Lower lobe of right lung (tissue), 2 donors: Measurements from ENCODE around the gene SIGLEC8. TPM values are rescaled to one million over a fixed set of nuclear protein-coding genes. Genes with fewer than 3 reads are reported as not detected.
"Not testable (repeated sequence)": the region's sequence is repeated elsewhere in the genome, so short reads cannot be mapped to it uniquely, and the experiment has no call there.

Experiments used
- ATAC-seq, 2 donors: fragments of 200-7000 bp; cut with Tn5 transposase; one replicate each; pipeline ENCODE4 v1.9.1; 2020 to 2022; ENCODE audit warnings: mild to moderate bottlenecking in 2 of 2, moderate library complexity in 2 of 2
- DNase-seq: peaks from one replicate; pipeline ENCODE4 v3.0.0-alpha.2; 2020
- H3K27ac ChIP-seq: fragments of 200-600 bp; one replicate; pipeline ENCODE4 v1.8.0; 2022
- H3K27me3 ChIP-seq: fragments of 200-600 bp; one replicate; pipeline ENCODE4 v1.8.0; 2022; ENCODE audit warnings: low read depth
- H3K36me3 ChIP-seq: fragments of 200-600 bp; one replicate; pipeline ENCODE4 v1.8.0; 2022; ENCODE audit warnings: mild to moderate bottlenecking
- H3K4me1 ChIP-seq: fragments of 200-600 bp; one replicate; pipeline ENCODE4 v1.8.0; 2022
- H3K4me3 ChIP-seq: fragments of 200-600 bp; one replicate; pipeline ENCODE4 v1.8.0; 2022; ENCODE audit warnings: mild to moderate bottlenecking
- H3K9me3 ChIP-seq: fragments of 200-600 bp; one replicate; pipeline ENCODE4 v1.8.0; 2022
- CTCF ChIP-seq: fragments of 200-600 bp; IDR thresholded peaks from one replicate; pipeline ENCODE4 v1.8.0; 2022; ENCODE audit warnings: antibody characterized with exemption, mild to moderate bottlenecking
- intact Hi-C: fragments of 100-400 bp; cut with DNase I; formaldehyde crosslinking; loops from one replicate; pipeline ENCODE4 v1.11.0; 2022
- total RNA-seq: library from RNA; stranded (reverse); fragmentation: NEBNext Ultra II Directional; extraction: Animal tissue kit (Norgen Biotek cat#: 25700); gene quantifications from one replicate; pipeline ENCODE4 v1.2.1, GENCODE V29; 2021
- donor health status: DM: no; HTN: yes; CAD: no; lungs with severe emphysema.

The SIGLEC8 gene
- total RNA-seq, 1 donor from 2014 or later = 3.0 TPM

- DNase-seq = no peak
- intact Hi-C loops = no loop called here
- peak; percentile 30 to 33 for ATAC-seq
- no peaks in the 10 kb centered on the region for H3K4me1 ChIP-seq
- H3K4me3 ChIP-seq = no peak overlapping the region
- no peak for TF ChIP-seq CTCF
- H3K36me3 ChIP-seq = no peaks in the 10 kb centered on the region
- no peaks in the 10 kb centered on the region for H3K9me3 ChIP-seq
- H3K27me3 ChIP-seq = peaks cover 13% of the 10 kb centered on the region
- H3K27ac ChIP-seq = peak overlapping the region; percentile 46
These were observed 27.1 kb downstream of the SIGLEC8 start for GRCh38 chr19:51431124-51431523.

DNA sequence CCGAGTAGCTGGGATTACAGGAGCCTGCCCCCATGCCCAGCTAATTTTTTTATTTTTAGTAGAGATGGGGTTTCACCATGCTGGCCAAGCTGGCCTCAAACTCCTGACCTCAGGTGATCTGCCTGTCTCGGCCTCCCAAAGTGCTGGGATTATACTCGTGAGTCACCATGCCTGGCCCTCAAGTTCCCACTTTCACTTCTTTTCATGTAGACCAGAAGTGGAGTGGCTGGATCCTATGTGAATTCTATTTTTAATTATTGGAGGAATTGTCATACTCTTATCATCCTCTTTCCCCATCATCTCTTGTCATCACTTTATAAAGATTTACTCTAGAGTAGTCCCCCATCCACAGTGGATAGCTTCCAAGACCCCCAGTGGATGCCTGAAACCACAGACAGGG lies 28.0 kb downstream of the SIGLEC8 start:
- Histone ChIP-seq H3K36me3 (no peaks in the 10 kb centered on the region), H3K9me3 (no peaks in the 10 kb centered on the region), H3K4me1 (no peaks in the 10 kb centered on the region), H3K27me3 (peaks cover 13% of the 10 kb centered on the region), H3K27ac (peak overlapping the region; percentile 46), H3K4me3 (no peak overlapping the region)
- no peak for DNase-seq
- TF ChIP-seq CTCF = no peak
- intact Hi-C loops = no loop called here
- ATAC-seq = no peak

DNA sequence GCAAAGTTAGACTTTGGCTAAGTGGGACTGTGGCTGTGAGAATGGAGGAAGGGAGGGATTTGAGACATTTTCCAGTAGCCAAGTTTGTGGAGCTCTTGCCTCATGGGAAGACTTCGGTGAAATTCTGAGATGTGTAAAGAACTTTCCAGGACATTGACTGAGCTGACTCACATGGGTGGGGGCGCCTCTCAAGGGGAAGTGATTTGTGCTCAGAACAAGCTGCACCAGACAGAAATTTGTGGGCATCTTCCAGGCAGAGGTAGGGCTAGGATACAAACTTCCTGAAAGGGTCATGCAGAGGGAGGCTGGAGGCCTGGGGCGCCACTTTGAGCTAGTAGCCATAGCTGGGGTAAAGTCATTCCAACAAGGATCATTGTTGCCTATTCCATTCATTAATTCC lies 31.1 kb downstream of the SIGLEC8 start:
- Histone ChIP-seq H3K4me1 (no peaks in the 10 kb centered on the region), H3K9me3 (no peaks in the 10 kb centered on the region), H3K4me3 (no peak overlapping the region), H3K27ac (no peak overlapping the region), H3K36me3 (no peaks in the 10 kb centered on the region), H3K27me3 (peaks cover 7% of the 10 kb centered on the region)
- intact Hi-C loops = no loop called here
- DNase-seq = no peak
- no peak for TF ChIP-seq CTCF
- peak; percentile 59 to 65 for ATAC-seq

- peaks cover 25% of the 10 kb centered on the region for H3K27me3 ChIP-seq
- no peak overlapping the region for H3K27ac ChIP-seq
- intact Hi-C loops = no loop called here
- DNase-seq = peak; percentile 91
- peak; percentile 90 to 95 for ATAC-seq
- H3K4me1 ChIP-seq = no peaks in the 10 kb centered on the region
- no peak overlapping the region for H3K4me3 ChIP-seq
- TF ChIP-seq CTCF = peak; percentile 98
- no peaks in the 10 kb centered on the region for H3K9me3 ChIP-seq
- H3K36me3 ChIP-seq = no peaks in the 10 kb centered on the region
These were observed 36.2 kb downstream of the SIGLEC8 start for GRCh38 chr19:51422053-51422448.

- no peaks in the 10 kb centered on the region for H3K36me3 ChIP-seq
- no peaks in the 10 kb centered on the region for H3K9me3 ChIP-seq
- H3K4me3 ChIP-seq = no peak overlapping the region
- no peak for TF ChIP-seq CTCF
- intact Hi-C loops = no loop called here
- peaks cover 24% of the 10 kb centered on the region for H3K27me3 ChIP-seq
- no peaks in the 10 kb centered on the region for H3K4me1 ChIP-seq
- DNase-seq = no peak
- ATAC-seq = no peak
- no peak overlapping the region for H3K27ac ChIP-seq
These were observed 36.8 kb downstream of the SIGLEC8 start for GRCh38 chr19:51421229-51422052.

DNA sequence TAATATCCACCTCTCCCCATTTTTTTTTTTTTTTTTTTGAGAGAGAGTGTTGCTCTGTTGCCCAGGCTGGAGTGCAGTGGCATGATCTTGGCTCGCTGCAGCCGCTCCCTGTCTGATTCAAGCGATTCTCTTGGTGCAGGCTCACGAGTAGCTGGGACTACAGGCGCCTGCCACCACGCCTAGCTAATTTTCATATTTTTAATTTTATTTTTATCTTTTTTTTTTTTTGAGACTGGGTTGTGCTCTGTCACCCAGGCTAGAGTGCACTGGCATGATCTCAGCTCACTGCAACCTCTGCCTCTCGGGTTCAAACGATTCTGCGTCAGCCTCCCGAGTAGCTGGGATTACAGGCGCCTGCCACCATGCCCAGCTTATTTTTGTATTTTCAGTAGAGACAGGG lies 37.7 kb downstream of the SIGLEC8 start:
- peaks cover 20% of the 10 kb centered on the region for H3K27me3 ChIP-seq
- H3K4me1 ChIP-seq, H3K27ac ChIP-seq, intact Hi-C loops, H3K4me3 ChIP-seq, ATAC-seq, DNase-seq, H3K9me3 ChIP-seq, H3K36me3 ChIP-seq: not testable (repeated sequence)
